GM12891 (cell line): Measurements from ENCODE around the gene ELOVL2.

Experiments used
- DNase-seq: peaks from one replicate; pipeline ENCODE4 v3.0.0; 2011; ENCODE audit warnings: low spot score; ENCODE audit not compliant: insufficient read length
- FAIRE-seq: peaks from 2 replicates; lab custom pipeline; 2011; peaks lifted over from hg19 to GRCh38; lab: Jason Lieb, UNC
- PAX5 ChIP-seq: IDR thresholded peaks from 2 replicates; pipeline ENCODE4 v1.6.1; 2011; ENCODE audit warnings: low read length, moderate library complexity, mild to moderate bottlenecking; ENCODE audit not compliant: insufficient read depth, severe bottlenecking
- POLR2A ChIP-seq: IDR thresholded peaks from 2 replicates; pipeline ENCODE4 v1.6.1; 2011; ENCODE audit warnings: low read depth, low read length, control low read depth
- POLR2AphosphoS5 ChIP-seq: IDR thresholded peaks from 2 replicates; pipeline ENCODE4 v1.6.1; 2011; ENCODE audit warnings: low read depth, low read length, control low read depth
- POU2F2 ChIP-seq: IDR thresholded peaks from 2 replicates; pipeline ENCODE4 v1.6.1; 2011; ENCODE audit warnings: low read depth, mild to moderate bottlenecking, control low read depth, low read length, moderate library complexity
- SPI1 ChIP-seq: IDR thresholded peaks from 2 replicates; pipeline ENCODE4 v1.6.1; 2011; ENCODE audit warnings: low read depth, low read length, control low read depth
- TAF1 ChIP-seq: IDR thresholded peaks from 2 replicates; pipeline ENCODE4 v1.6.1; 2011; ENCODE audit warnings: low read depth, low read length, control low read depth

ELOVL2 gene

GRCh38 chr6:10947966-10948365 lies 96.1 kb downstream of the ELOVL2 start:
- no peak for DNase-seq
- no peak for TF ChIP-seq POLR2AphosphoS5
- TF ChIP-seq SPI1: no peak
- no peak for TF ChIP-seq TAF1
- TF ChIP-seq POU2F2: no peak
- TF ChIP-seq PAX5: no peak
- TF ChIP-seq POLR2A: no peak
- FAIRE-seq: no peak

- TF ChIP-seq PAX5 (no peak), SPI1 (no peak), POLR2A (no peak), TAF1 (no peak), POU2F2 (no peak), POLR2AphosphoS5 (no peak)
- FAIRE-seq (no peak), DNase-seq (no peak)
These were observed 98.3 kb downstream of the ELOVL2 start for GRCh38 chr6:10945845-10946244.

- FAIRE-seq (no peak), DNase-seq (no peak)
- TF ChIP-seq TAF1 (no peak), SPI1 (no peak)
These were observed 104.3 kb downstream of the ELOVL2 start for GRCh38 chr6:10939840-10940239.

GRCh38 chr6:10933126-10933525 lies 111.0 kb downstream of the ELOVL2 start:
- FAIRE-seq (no peak), DNase-seq (no peak)
- no peak for TF ChIP-seq PAX5
- TF ChIP-seq SPI1: no peak
- TF ChIP-seq TAF1: no peak
- TF ChIP-seq POLR2A: no peak
- TF ChIP-seq POU2F2: no peak
- TF ChIP-seq POLR2AphosphoS5: no peak
